Nephron (organoid): ENCODE data around the gene BBLN.

Experiments
- H3K27ac Mint-ChIP-seq, 3 experiments: 2 replicates each; pipeline ENCODE4 v1.8.0; 2020; ENCODE audit warnings: mixed read lengths in 3 of 3, mild to moderate bottlenecking in 2 of 3, moderate library complexity in 1 of 3
- H3K27me3 Mint-ChIP-seq: 2 replicates; pipeline ENCODE4 v1.8.0; 2021; ENCODE audit warnings: low read depth, mild to moderate bottlenecking, moderate library complexity, mixed read lengths
- H3K36me3 Mint-ChIP-seq: 2 replicates; pipeline ENCODE4 v1.8.0; 2020; ENCODE audit warnings: low read depth, mixed read lengths
- H3K4me1 Mint-ChIP-seq: 2 replicates; pipeline ENCODE4 v1.8.0; 2020; ENCODE audit warnings: mixed read lengths
- H3K4me3 Mint-ChIP-seq, 3 experiments: 2 replicates each; pipeline ENCODE4 v1.8.0; 2020; ENCODE audit warnings: mild to moderate bottlenecking in 3 of 3, mixed read lengths in 3 of 3, moderate library complexity in 2 of 3
- H3K9me3 Mint-ChIP-seq: 2 replicates; pipeline ENCODE4 v1.8.0; 2020; ENCODE audit warnings: mixed read lengths
- CTCF ChIP-seq, 3 experiments: fragments of 200-600 bp; sonication (generic); IDR thresholded peaks; one replicate each; pipeline ENCODE4 v1.5.0; 2021; ENCODE audit warnings: antibody characterized with exemption in 3 of 3; ENCODE audit not compliant: unreplicated experiment in 3 of 3

BBLN gene

GRCh38 chr9:128149001-128149701 is 10.9 kb upstream of the BBLN start, which contains the start of gene LCN2:
LCN2 (plus strand) TSS chr9:128149453; CDS start chr9:128149526, 73 bp downstream.
- peak within 1 kb of the TSS in 2 of 3 experiments; percentile 84 to 85 for H3K27ac Mint-ChIP-seq
- no peaks in the 10 kb centered on the region for H3K36me3 Mint-ChIP-seq
- no peaks in the 10 kb centered on the region for H3K27me3 Mint-ChIP-seq
- TF ChIP-seq CTCF (IDR thresholded peaks at IDR 0.05; ENCODE audit: unreplicated experiment in 3 of 3) = no peak
- no peak within 1 kb of the TSS for H3K4me3 Mint-ChIP-seq
- peaks cover 18% of the 10 kb centered on the region for H3K4me1 Mint-ChIP-seq
- H3K9me3 Mint-ChIP-seq = no peaks in the 10 kb centered on the region

- no peaks in the 10 kb centered on the region for H3K27me3 Mint-ChIP-seq
- H3K4me3 Mint-ChIP-seq = no peak overlapping the region
- H3K4me1 Mint-ChIP-seq = peaks cover 18% of the 10 kb centered on the region
- H3K36me3 Mint-ChIP-seq = no peaks in the 10 kb centered on the region
- peak overlapping the region in 2 of 3 experiments; percentile 50 to 66 for H3K27ac Mint-ChIP-seq
- no peak for TF ChIP-seq CTCF (IDR thresholded peaks at IDR 0.05; ENCODE audit: unreplicated experiment in 3 of 3)
- H3K9me3 Mint-ChIP-seq = no peaks in the 10 kb centered on the region
Measured at GRCh38 chr9:128149951-128150593, 10.0 kb upstream of the BBLN start.

DNA sequence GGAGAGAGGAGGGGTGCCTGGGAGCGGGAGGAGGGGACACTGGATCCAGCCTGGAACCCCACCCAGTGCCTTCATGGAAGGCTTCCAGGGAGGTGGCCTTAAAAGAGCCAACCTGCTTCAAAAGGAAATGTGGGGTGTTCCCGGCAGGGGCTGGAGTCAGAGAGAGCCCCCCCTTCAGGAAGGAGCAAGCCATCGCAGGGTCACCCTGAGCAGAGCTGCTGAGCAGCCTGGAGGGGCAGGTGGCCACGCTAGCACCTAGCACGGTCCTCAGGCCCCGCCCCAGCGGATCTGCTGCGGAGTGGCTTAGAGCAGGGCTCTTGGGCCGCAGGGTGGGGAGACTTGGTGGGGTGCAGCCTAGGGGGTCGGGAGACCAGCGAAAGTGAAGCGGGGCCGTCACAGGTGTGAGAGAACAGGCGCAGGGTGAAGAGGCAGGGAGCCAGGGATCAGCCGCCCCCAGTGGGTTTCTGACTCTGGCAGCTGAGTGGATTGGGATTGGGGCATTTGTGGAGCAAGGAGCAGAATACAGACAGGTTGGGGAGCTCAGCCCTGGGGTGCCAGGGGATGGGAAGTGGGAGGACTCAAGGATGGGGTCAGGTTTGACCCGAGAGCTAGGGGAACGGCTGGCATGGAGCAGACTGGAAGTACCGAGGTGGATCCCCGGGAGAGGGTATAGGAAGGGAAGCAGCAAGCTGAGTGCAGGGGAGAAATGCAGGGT is 9.3 kb upstream of the BBLN start:
- TF ChIP-seq CTCF (IDR thresholded peaks at IDR 0.05; ENCODE audit: unreplicated experiment in 3 of 3) = no peak
- no peak overlapping the region for H3K4me3 Mint-ChIP-seq
- peaks cover 18% of the 10 kb centered on the region for H3K4me1 Mint-ChIP-seq
- peak overlapping the region in 2 of 3 experiments; percentile 50 to 66 for H3K27ac Mint-ChIP-seq
- no peaks in the 10 kb centered on the region for H3K36me3 Mint-ChIP-seq
- H3K27me3 Mint-ChIP-seq = no peaks in the 10 kb centered on the region
- H3K9me3 Mint-ChIP-seq = no peaks in the 10 kb centered on the region

DNA sequence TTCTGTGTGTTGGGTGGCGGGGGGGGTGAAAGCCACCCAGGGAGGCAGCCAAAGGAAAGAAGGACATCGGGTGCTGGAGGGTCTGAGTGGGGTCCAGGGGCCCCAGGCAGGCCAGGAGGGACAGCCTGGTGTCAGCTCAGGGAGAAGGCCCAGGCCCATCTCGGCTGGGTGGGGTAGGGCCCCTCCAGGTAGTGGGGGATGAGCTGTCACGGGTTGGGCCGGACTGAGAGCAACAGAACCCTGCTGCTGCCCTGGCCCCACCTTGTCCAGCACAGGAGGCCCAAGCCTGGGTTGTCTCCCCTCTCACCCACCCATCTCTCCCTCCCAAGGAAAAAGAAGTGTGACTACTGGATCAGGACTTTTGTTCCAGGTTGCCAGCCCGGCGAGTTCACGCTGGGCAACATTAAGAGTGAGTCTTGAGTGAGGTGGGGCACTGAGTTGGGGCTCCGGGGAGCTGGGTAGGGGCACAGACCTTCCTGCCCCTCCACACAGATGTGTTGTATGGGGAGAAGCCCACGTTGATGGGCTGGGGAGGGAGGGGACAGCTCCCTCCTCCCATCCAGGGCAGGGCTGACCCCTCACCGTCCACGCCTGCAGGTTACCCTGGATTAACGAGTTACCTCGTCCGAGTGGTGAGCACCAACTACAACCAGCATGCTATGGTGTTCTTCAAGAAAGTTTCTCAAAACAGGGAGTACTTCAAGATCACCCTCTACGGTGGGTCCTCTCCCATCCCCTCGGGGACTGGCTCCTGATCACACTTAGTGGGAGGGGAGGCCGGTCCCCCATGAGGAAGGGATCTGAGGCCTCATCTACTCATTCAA is 8.5 kb upstream of the BBLN start:
- Mint-ChIP-seq H3K4me1 (peaks cover 16% of the 10 kb centered on the region), H3K9me3 (no peaks in the 10 kb centered on the region), H3K36me3 (no peaks in the 10 kb centered on the region), H3K4me3 (no peak overlapping the region), H3K27me3 (no peaks in the 10 kb centered on the region), H3K27ac (peak overlapping the region in 1 of 3 experiments; percentile 50)
- TF ChIP-seq CTCF (IDR thresholded peaks at IDR 0.05; ENCODE audit: unreplicated experiment in 3 of 3) = no peak

DNA sequence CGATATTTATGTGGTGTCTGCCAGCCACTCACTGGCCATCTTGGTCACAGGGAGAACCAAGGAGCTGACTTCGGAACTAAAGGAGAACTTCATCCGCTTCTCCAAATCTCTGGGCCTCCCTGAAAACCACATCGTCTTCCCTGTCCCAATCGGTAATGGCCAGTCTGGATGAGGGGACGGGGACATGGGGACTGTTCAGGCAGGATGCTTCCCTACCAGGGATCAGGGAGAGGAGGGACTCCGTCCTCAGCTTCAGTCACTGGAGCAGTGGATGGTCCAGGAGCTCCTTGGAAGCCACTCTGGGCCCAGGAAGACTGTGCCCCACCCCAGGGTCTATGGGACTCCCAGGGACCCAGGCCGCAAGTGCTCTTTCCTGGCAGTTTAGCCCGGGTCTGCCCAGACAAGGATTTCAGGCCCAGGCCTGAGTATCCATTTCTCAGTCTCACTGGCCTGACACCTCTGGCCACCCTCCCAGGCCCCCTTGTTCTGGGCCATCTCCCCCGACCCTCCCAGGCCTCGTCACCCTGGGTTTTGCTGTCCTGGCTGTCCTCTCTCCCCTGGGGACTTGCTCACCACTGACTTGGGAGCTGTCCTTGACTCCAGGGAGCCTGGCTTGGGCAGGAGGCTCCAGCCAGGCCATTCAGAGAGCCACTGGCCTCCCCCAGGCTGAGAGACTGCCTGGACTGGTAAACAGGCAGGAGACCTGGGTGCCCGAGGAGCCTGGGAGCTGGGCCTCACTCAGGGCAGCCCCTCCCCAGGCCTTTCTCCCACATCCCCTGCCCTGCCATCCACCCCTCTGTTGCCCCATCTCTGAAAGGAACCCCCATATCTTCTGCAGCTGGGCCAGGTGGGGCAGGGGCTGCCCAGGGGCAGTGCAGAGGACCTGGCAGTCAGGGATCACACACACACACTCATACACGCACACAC is 7.7 kb upstream of the BBLN start:
- no peak overlapping the region for H3K4me3 Mint-ChIP-seq
- no peak for TF ChIP-seq CTCF (IDR thresholded peaks at IDR 0.05; ENCODE audit: unreplicated experiment in 3 of 3)
- H3K27ac Mint-ChIP-seq = no peak overlapping the region
- H3K9me3 Mint-ChIP-seq = no peaks in the 10 kb centered on the region
- H3K36me3 Mint-ChIP-seq = no peaks in the 10 kb centered on the region
- no peaks in the 10 kb centered on the region for H3K27me3 Mint-ChIP-seq
- H3K4me1 Mint-ChIP-seq = peaks cover 11% of the 10 kb centered on the region
